Melanocyte of skin (primary cell): ENCODE measurements around the gene CAPRIN2. TPM values are rescaled to one million over a fixed set of nuclear protein-coding genes. Genes with fewer than 3 reads are reported as not detected.

Source experiments
- total RNA-seq, 2 donors: library from RNA; depleted of rRNA; stranded (reverse); fragments of >200 nt; gene quantifications; 2 replicates each; pipeline ENCODE4 v1.2.3, GENCODE V29; 2012

Gene CAPRIN2, protein sequence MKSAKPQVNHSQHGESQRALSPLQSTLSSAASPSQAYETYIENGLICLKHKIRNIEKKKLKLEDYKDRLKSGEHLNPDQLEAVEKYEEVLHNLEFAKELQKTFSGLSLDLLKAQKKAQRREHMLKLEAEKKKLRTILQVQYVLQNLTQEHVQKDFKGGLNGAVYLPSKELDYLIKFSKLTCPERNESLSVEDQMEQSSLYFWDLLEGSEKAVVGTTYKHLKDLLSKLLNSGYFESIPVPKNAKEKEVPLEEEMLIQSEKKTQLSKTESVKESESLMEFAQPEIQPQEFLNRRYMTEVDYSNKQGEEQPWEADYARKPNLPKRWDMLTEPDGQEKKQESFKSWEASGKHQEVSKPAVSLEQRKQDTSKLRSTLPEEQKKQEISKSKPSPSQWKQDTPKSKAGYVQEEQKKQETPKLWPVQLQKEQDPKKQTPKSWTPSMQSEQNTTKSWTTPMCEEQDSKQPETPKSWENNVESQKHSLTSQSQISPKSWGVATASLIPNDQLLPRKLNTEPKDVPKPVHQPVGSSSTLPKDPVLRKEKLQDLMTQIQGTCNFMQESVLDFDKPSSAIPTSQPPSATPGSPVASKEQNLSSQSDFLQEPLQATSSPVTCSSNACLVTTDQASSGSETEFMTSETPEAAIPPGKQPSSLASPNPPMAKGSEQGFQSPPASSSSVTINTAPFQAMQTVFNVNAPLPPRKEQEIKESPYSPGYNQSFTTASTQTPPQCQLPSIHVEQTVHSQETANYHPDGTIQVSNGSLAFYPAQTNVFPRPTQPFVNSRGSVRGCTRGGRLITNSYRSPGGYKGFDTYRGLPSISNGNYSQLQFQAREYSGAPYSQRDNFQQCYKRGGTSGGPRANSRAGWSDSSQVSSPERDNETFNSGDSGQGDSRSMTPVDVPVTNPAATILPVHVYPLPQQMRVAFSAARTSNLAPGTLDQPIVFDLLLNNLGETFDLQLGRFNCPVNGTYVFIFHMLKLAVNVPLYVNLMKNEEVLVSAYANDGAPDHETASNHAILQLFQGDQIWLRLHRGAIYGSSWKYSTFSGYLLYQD
- 10 to 100 TPM; 30.3 to 38.9 TPM for total RNA-seq

DNA sequence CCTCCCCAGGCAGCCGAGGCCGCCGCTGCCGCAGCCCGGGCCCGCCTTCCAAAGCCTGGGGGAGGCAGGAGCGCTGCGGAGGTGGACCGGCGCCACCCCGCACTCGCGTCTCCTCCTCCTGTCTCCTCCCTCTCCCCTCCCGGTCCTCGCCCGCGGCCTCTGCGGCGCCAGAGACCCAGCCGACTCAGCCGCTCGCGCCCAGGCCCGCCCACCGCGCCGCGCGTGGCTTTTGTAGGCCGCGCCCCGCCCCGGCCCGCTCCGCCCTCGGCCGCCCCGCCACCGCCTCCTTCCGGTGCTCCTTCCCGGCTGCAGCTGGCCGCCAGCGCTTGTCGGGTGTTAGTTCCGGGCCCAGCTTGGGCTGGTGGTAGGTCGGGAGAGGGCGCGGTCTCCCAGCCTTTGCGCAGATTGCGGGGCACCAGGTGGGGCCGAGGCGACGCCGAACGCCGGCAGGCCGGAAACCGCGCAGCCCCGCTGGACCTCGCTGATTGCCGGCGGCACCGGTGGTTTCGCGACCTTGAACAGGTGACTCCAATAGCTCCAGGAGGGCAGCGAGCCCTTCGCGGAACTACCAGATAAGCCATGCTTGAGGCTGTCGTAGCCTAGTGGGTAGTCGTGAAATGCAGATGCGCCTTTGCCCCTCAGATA, at the start of gene CAPRIN2:
CAPRIN2 (minus strand) TSS at position 202 of the 645 bp plus-strand sequence. CDS start 1,431 bp downstream, outside the sequence.

GRCh38 chr12:30695199-30696102, 59.3 kb downstream of the CAPRIN2 start, which contains the start of gene IPO8:
Gene IPO8 (minus strand): TSS chr12:30695869. CDS start chr12:30695647, 222 bp downstream.

Other genes starting within 250 kb of the CAPRIN2 start
- gene IPO8, start 59.1 kb downstream of the CAPRIN2 start, total RNA-seq = 10 to 100 TPM; 26.8 to 50.3 TPM
- under 1 TPM; under 0.01 to 0.34 TPM for gene TSPAN11, start 171.8 kb upstream of the CAPRIN2 start, total RNA-seq